HG03060 (cell line): ENCODE results near the gene SLC25A51.

Source experiments
- ATAC-seq: cut with Tn5 transposase; IDR thresholded peaks from one replicate; pipeline ENCODE4 v1.9.1; 2021; ENCODE audit warnings: low read depth, moderate number of reproducible peaks; ENCODE audit not compliant: unreplicated experiment

SLC25A51 gene

GRCh38 chr9:37937366-37937765, 33.4 kb upstream of the SLC25A51 start:
- ATAC-seq = no peak

DNA sequence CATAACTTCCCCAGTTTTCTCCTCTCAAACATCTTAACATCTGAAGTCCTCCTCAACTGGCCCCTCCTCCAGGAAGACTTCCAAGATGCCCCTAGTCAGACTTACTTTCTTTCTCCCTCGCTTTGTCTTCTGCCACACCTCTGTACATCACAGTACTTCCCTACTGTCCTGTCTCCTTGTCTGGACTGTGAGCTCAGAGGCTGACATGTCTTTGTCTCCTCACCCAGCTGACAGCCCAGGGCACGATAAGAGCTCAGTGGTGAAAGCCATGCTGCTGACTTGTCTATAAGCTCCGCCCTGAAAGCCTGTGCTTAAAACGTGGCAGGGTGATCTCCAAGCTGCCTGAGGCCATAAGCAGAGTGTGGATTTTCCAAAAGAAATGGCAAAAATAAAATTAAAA, 33.0 kb upstream of the SLC25A51 start:
- ATAC-seq = no peak

DNA sequence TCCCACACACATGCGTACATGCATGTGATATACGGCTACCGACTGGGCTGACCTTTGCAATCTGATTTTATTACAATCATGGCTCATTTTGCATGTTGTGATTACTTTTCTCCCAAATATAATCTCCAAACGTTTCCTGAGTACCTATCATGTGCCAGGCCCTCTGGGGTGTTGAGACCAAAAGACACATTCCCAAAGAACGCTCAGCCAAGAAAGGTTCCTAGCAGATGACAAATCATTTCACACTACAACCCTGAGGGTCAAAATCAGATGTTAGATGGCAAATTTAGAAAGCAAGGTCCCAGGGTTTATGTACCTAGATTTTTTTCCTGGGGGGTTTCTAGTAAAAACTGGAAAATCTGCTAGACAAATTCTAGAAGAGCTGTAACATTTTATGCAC, 32.4 kb upstream of the SLC25A51 start:
- ATAC-seq = no peak

GRCh38 chr9:37935096-37935495, 31.2 kb upstream of the SLC25A51 start:
- ATAC-seq = no peak

- ATAC-seq = no peak
Measured at GRCh38 chr9:37931592-37931991, 27.7 kb upstream of the SLC25A51 start.

DNA sequence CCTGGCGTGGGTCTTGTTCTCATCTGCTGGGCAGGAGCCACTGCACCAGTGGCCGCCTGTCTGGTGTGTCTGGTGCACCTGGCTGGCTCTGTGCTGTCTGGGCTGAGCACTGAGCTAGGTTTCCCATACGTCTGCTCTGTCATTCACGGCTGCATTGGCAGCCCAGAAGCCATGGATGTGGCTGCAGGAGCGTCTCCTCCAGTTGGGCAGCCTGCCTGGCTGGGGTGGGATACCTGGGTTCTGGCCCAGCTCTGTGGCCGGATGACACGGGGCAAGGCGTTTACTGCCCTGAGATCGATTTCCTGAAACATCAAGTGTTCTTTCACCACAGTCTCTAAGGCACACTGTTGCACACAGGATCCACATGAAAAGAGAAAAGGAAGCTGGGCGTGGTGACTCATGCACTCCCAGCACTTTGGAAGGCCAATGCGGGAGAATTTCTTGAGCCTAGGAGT, 25.5 kb upstream of the SLC25A51 start:
- ATAC-seq = no peak

- ATAC-seq = no peak
Measured at GRCh38 chr9:37928552-37929430, 24.9 kb upstream of the SLC25A51 start.

- no peak for ATAC-seq
Measured at GRCh38 chr9:37927601-37928551, 23.9 kb upstream of the SLC25A51 start.

DNA sequence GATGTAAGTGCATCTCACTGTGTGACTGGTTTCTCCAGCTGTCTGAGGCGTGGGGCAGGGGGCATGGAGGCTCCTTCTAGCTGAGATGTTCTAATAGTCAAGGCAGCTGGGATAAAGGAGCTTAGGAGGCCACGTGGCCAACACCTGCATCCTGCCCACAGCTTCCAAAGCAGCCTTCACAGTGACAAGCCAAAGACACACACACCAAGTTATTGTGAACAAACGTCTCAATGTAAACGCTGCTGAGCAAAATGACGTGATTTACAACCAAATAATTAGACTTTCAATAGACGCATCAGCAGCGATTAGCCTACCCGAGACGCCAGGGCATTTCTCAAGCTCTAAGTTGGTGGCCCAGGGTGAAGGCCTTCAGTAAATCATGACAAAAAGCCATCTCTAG, 23.2 kb upstream of the SLC25A51 start:
- ATAC-seq = no peak

GRCh38 chr9:37926737-37927118, 22.8 kb upstream of the SLC25A51 start:
- ATAC-seq = no peak

GRCh38 chr9:37925786-37926736, 22.1 kb upstream of the SLC25A51 start:
- ATAC-seq = no peak

DNA sequence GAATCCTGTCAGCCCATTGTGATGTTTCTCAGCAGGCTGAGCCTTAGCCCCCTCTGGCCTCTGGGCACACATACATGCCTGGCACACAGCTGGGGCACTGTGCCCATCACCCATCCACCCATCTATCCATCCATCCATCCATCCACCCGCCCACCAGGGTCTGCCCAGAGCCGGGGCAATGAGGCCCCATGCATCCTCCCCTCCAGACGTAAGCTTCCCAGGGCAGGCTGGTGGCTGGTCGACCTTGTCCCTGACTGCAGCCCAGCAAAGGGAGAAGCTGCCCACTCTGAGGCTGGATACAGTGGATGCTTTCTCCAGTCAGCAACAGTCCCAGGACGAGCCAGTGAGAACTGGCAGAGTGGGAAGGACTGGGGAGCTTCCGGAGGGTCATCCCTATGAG, 21.1 kb upstream of the SLC25A51 start:
- ATAC-seq = no peak

GRCh38 chr9:37924538-37924937, 20.6 kb upstream of the SLC25A51 start:
- no peak for ATAC-seq

GRCh38 chr9:37923796-37924427, 20.0 kb upstream of the SLC25A51 start:
- no peak for ATAC-seq

DNA sequence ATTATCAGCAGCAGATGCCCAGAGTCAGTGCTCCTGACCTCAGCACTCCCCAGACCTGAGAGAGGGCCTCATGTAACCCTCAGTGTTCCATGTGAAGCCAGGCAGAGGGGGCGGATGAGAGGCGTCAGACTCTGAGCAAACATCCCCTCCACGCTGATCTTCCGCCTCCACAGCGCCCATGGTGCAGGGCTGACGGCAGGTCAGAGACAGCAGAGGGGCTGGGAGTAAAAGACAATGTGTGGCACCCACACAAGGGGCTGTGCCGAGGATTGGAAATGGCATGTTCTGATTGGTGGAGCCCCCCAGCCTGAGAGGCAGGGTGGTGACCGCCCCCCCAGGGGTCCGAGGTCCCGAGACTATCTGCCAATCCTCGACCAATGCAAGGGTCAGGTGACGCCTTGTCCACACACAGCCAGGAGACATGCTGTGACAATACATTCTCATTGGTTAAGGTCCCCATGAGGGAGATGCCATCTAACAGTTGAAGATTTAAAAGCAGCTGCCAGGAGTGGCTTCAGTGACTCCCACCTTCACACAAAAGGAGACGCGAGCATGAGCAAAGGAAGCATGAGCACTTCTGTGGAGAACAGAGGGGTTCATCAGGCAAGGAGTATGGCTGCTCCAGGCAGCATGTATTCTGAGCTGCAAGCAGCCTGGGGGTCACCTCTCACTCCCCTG, 19.3 kb upstream of the SLC25A51 start:
- no peak for ATAC-seq

- ATAC-seq = no peak
Measured at GRCh38 chr9:37922363-37923117, 18.6 kb upstream of the SLC25A51 start.

DNA sequence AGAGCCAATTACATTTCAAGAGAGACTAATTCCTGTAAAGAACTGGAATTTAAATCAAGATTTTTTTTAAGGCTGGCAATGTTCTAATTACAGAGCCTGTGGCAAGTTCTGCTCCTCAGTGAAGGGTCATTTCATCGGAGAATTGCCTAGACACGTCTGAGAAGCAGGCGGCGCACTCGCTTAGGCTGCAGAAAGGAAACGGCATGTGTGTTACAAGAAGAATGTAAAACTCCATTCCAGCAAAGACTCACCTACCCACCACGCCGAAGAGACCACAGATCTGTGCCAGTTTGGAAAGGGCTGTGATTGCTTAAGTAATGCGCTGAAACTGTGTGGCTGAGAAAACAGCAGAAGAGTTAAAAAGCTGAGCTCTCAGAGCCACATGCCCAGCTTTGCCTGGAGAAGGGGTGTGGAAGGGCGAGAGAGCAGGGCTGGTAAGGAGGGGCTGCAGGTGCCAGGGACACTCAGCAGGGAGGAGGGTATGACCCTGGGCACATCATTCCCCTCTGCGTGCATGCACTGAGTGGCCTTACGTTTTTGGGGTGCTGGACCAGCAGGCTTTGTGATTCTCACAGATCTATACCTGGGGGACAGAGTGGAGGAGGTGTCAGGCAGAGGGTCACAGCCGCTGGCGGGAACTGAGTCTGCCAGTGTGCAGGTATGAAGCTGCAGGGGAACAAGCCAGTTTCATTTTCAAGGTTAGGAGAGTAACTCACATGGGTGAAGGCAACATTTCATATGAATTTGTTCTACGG, 17.8 kb upstream of the SLC25A51 start:
- ATAC-seq = no peak

GRCh38 chr9:37921168-37921510, 17.2 kb upstream of the SLC25A51 start:
- ATAC-seq = no peak
